H1 (cell line): Measurements from ENCODE around the gene SMYD3. TPM values are rescaled to one million over a fixed set of nuclear protein-coding genes. Genes with fewer than 3 reads are reported as not detected.

ENCODE experiments used
- ASH2L ChIP-seq: fragments of 200-600, 300-600 bp; sonication (generic); IDR thresholded peaks from one replicate; pipeline ENCODE4 v1.7.1; 2017; ENCODE audit warnings: low read length
- CEBPB ChIP-seq: IDR thresholded peaks from 2 replicates; pipeline ENCODE4 v1.6.1; 2012; ENCODE audit warnings: low read depth, low read length
- CHD2 ChIP-seq: IDR thresholded peaks from 2 replicates; pipeline ENCODE4 v1.6.1; 2012; ENCODE audit warnings: low read length, improper control_type of control experiment
- CTCF ChIP-seq, 3 experiments: IDR thresholded peaks; 1 replicate in 2 of 3; 2 replicates in 1 of 3; pipeline versions ENCODE4 v1.5.1 to v1.6.1; 2011; ENCODE audit warnings: low read length in 3 of 3, mild to moderate bottlenecking in 3 of 3, inconsistent platforms in 2 of 3, low read depth in 1 of 3, moderate library complexity in 1 of 3; ENCODE audit not compliant: insufficient read depth in 1 of 3; ENCODE audit errors: control extremely low read depth in 1 of 3
- EZH2 ChIP-seq: fragments of 200-600 bp; sonication (generic); IDR thresholded peaks from 2 replicates; pipeline ENCODE4 v1.7.1; 2012; ENCODE audit warnings: low read depth, mild to moderate bottlenecking, moderate library complexity, low read length, inconsistent platforms; ENCODE audit not compliant: severe bottlenecking
- GABPA ChIP-seq: IDR thresholded peaks from 2 replicates; pipeline ENCODE4 v1.6.1; 2011; ENCODE audit warnings: mild to moderate bottlenecking, low read length, moderate library complexity, borderline replicate concordance; ENCODE audit not compliant: insufficient read depth
- JUN ChIP-seq: IDR thresholded peaks from 2 replicates; pipeline ENCODE4 v1.6.1; 2011; ENCODE audit warnings: low read depth, mild to moderate bottlenecking, improper control_type of control experiment, low read length
- KDM4A ChIP-seq: IDR thresholded peaks from one replicate; pipeline ENCODE4 v1.7.1; 2012; ENCODE audit warnings: low read depth, mild to moderate bottlenecking, moderate library complexity, low read length, inconsistent platforms; ENCODE audit not compliant: severe bottlenecking
- KDM5A ChIP-seq: fragments of 200-600 bp; IDR thresholded peaks from 2 replicates; pipeline ENCODE4 v1.7.1; 2012; ENCODE audit warnings: mild to moderate bottlenecking, low read length, inconsistent platforms, mixed read lengths
- MAFK ChIP-seq: IDR thresholded peaks from 2 replicates; pipeline ENCODE4 v1.6.1; 2012; ENCODE audit warnings: low read depth, mild to moderate bottlenecking, improper control_type of control experiment, low read length
- MAX ChIP-seq: IDR thresholded peaks from 2 replicates; pipeline ENCODE4 v1.6.1; 2012; ENCODE audit warnings: inconsistent platforms
- PHF8 ChIP-seq: fragments of 200-600 bp; sonication (generic); conservative IDR thresholded peaks from 2 replicates; pipeline ENCODE4 v1.7.1; 2012; ENCODE audit warnings: low read depth, mild to moderate bottlenecking, inconsistent platforms, low read length, moderate library complexity
- POU5F1 ChIP-seq: IDR thresholded peaks from 2 replicates; pipeline ENCODE4 v1.6.1; 2011; ENCODE audit warnings: low read depth, mild to moderate bottlenecking, low read length, moderate library complexity
- SIRT6 ChIP-seq: IDR thresholded peaks from one replicate; pipeline ENCODE4 v1.7.1; 2012; ENCODE audit warnings: low read length, inconsistent platforms
- SP2 ChIP-seq: IDR thresholded peaks from 2 replicates; pipeline ENCODE4 v1.6.1; 2012; ENCODE audit warnings: mild to moderate bottlenecking, low read length, inconsistent platforms
- YY1 ChIP-seq: IDR thresholded peaks from 2 replicates; pipeline ENCODE4 v1.6.1; 2011; ENCODE audit warnings: low read depth, mild to moderate bottlenecking, low read length
- ZNF274 ChIP-seq: IDR thresholded peaks from 2 replicates; pipeline ENCODE4 v1.7.0; 2012; ENCODE audit warnings: low read length, borderline replicate concordance; ENCODE audit errors: extremely low read depth
- polyA plus RNA-seq, 7 experiments: library from polyadenylated mRNA; depleted of rRNA in 3 of 7; stranded (reverse) in 5 of 7; unstranded in 2 of 7; fragments of >200 nt in 5 of 7; fragments of 200-250 nt in 2 of 7; gene quantifications; 1 replicate in 5 of 7; 2 replicates in 1 of 7; 4 replicates in 1 of 7; pipeline versions ENCODE4 v1.2.1 to v1.2.3, GENCODE V29; 2011 to 2013; ENCODE audit warnings: missing spikeins in 2 of 7, mixed read lengths in 2 of 7
- total RNA-seq: library from RNA; stranded (reverse); fragmentation: NEBNext Ultra II Directional; extraction: Animal tissue kit (Norgen Biotek cat#: 25700); gene quantifications from 2 replicates; pipeline ENCODE4 v1.2.1, GENCODE V29; 2021

The SMYD3 gene
- total and polyA plus RNA-seq, 2 of the 8 experiments (the other 6 are each of a cell fraction or from before 2014, with no cell fraction given) = 17.3 to 25.4 TPM

- TF ChIP-seq KDM4A (no peak), CTCF (IDR thresholded peaks at IDR 0.05; ENCODE audit: control extremely low read depth in 1 of 3, insufficient read depth in 1 of 3, low read depth in 1 of 3, low read length in 3 of 3) (peak; percentile 64 to 86 (median 85)), MAFK (no peak), ASH2L (no peak), YY1 (no peak), CHD2 (no peak), GABPA (no peak), KDM5A (no peak), ZNF274 (no peak), JUN (no peak), SIRT6 (no peak), EZH2 (no peak), CEBPB (0 out of 2 replicates have a peak, but pooled peaks have one; percentile 26), POU5F1 (no peak), PHF8 (no peak), SP2 (no peak), MAX (no peak)
Measured at GRCh38 chr1:246002725-246003441, 504.2 kb downstream of the SMYD3 start (continued).
